GM12865 (cell line): ENCODE results near the gene ZNF426.

Source experiments
- DNase-seq: peaks from one replicate; pipeline ENCODE4 v3.0.0; 2010; ENCODE audit warnings: low read depth
- H3K4me3 ChIP-seq: 2 replicates; pipeline ENCODE4 v1.5.1; 2011; ENCODE audit warnings: mild to moderate bottlenecking, low read depth, low read length, control low read depth
- CTCF ChIP-seq: IDR thresholded peaks from 2 replicates; pipeline ENCODE4 v1.5.1; 2011; ENCODE audit warnings: low read length, control low read depth, low read depth, inconsistent platforms; ENCODE audit not compliant: insufficient read depth; ENCODE audit errors: missing control alignments

The ZNF426 gene

GRCh38 chr19:9487016-9487415 is 51.4 kb downstream of the ZNF426 start:
- H3K4me3 ChIP-seq, result no peak overlapping the region
- no peak for DNase-seq
- TF ChIP-seq CTCF, result no peak

GRCh38 chr19:9485140-9485539 is 53.3 kb downstream of the ZNF426 start:
- no peak for DNase-seq
- no peak overlapping the region for H3K4me3 ChIP-seq
- no peak for TF ChIP-seq CTCF

GRCh38 chr19:9474975-9475374 is 63.5 kb downstream of the ZNF426 start:
- no peak for DNase-seq
- no peak for TF ChIP-seq CTCF
- H3K4me3 ChIP-seq, result no peak overlapping the region
